Endothelial cell of umbilical vein (primary cell): ENCODE measurements around the gene IMPA2. TPM values are rescaled to one million over a fixed set of nuclear protein-coding genes. Genes with fewer than 3 reads are reported as not detected.

Experiments used
- BruUV-seq: library from RNA; stranded (reverse); fragments of 400-500 nt; replicated peaks from 2 replicates; lab custom pipeline; 2021; lab: Mats Ljungman, UMichigan
- CTCF ChIA-PET: fragments of 300-600, 350-600 bp; sonication (Branson Sonifier 250); formaldehyde crosslinking; loops from one replicate; lab custom pipeline; 2021; ENCODE audit warnings: antibody characterized with exemption, inconsistent platforms; lab: Charles Lee
- POLR2A ChIA-PET: fragments of 300-600, 350-600 bp; sonication (Branson Sonifier 250); formaldehyde crosslinking; loops from one replicate; lab custom pipeline; 2021; ENCODE audit warnings: antibody characterized with exemption, inconsistent platforms; lab: Charles Lee
- DNase-seq: peaks from one replicate; pipeline ENCODE4 v3.0.0-alpha.2; 2011; ENCODE audit warnings: low read depth, low spot score
- FAIRE-seq: peaks from 2 replicates; lab custom pipeline; 2011; peaks lifted over from hg19 to GRCh38; lab: Jason Lieb, UNC
- H2AFZ ChIP-seq: 2 replicates; pipeline ENCODE4 v1.6.0; 2012; ENCODE audit warnings: low read depth, low read length, control low read depth, inconsistent platforms
- H3K27ac ChIP-seq: 2 replicates; pipeline ENCODE4 v1.5.1; 2011; ENCODE audit warnings: low read depth, mild to moderate bottlenecking, control low read depth, low read length, moderate library complexity; ENCODE audit not compliant: insufficient read depth
- H3K27me3 ChIP-seq, 2 experiments: 2 replicates each; pipeline versions ENCODE4 v1.6.0 to v1.6.1; 2011; ENCODE audit warnings: low read length in 2 of 2, mixed read lengths in 1 of 2; ENCODE audit not compliant: control insufficient read depth in 2 of 2, insufficient read depth in 2 of 2
- H3K36me3 ChIP-seq, 2 experiments: 2 replicates in 1 of 2; 3 replicates in 1 of 2; pipeline ENCODE4 v1.5.1; 2011; ENCODE audit warnings: low read length in 2 of 2, mild to moderate bottlenecking in 1 of 2, moderate library complexity in 1 of 2; ENCODE audit not compliant: control insufficient read depth in 2 of 2, insufficient read depth in 2 of 2; ENCODE audit errors: extremely low read depth in 1 of 2
- H3K4me1 ChIP-seq: 3 replicates; pipeline ENCODE4 v1.5.1; 2011; ENCODE audit warnings: mild to moderate bottlenecking, low read length; ENCODE audit not compliant: control insufficient read depth, insufficient read depth; ENCODE audit errors: extremely low read depth
- H3K4me2 ChIP-seq: 2 replicates; pipeline ENCODE4 v1.6.1; 2011; ENCODE audit warnings: low read length, control low read depth, mixed read lengths; ENCODE audit not compliant: insufficient read depth
- H3K4me3 ChIP-seq, 3 experiments: fragments of 200-600 bp in 1 of 3; sonication (generic), shearing (Covaris generic) in 1 of 3; replicated peaks in 1 of 3; 2 replicates each; pipeline ENCODE4 v1.5.1; 2011 to 2016; ENCODE audit warnings: control low read depth in 3 of 3, low read length in 3 of 3, mild to moderate bottlenecking in 2 of 3, inconsistent platforms in 1 of 3, low read depth in 1 of 3, moderate library complexity in 1 of 3; ENCODE audit not compliant: insufficient read depth in 1 of 3
- H3K79me2 ChIP-seq: 2 replicates; pipeline ENCODE4 v1.6.0; 2012; ENCODE audit warnings: low read length, inconsistent platforms; ENCODE audit not compliant: control insufficient read depth, insufficient read depth
- H3K9ac ChIP-seq: replicated peaks from 2 replicates; pipeline ENCODE3; 2011; ENCODE audit warnings: low read length, control low read depth; ENCODE audit not compliant: insufficient read depth; ENCODE audit errors: extremely low read depth
- H3K9me1 ChIP-seq: replicated peaks from 3 replicates; pipeline ENCODE4 v1.6.0; 2011; ENCODE audit warnings: mild to moderate bottlenecking, low read length; ENCODE audit not compliant: control insufficient read depth, insufficient read depth; ENCODE audit errors: extremely low read depth
- H3K9me3 ChIP-seq: replicated peaks from 2 replicates; pipeline ENCODE4 v1.5.1; 2012; ENCODE audit warnings: low read length, inconsistent platforms; ENCODE audit not compliant: control insufficient read depth, insufficient read depth
- H4K20me1 ChIP-seq: replicated peaks from 2 replicates; pipeline ENCODE3; 2011; ENCODE audit warnings: mild to moderate bottlenecking, low read length; ENCODE audit not compliant: control insufficient read depth, insufficient read depth; ENCODE audit errors: extremely low read depth
- EZH2 ChIP-seq: IDR thresholded peaks from 2 replicates; pipeline ENCODE4 v1.6.1; 2012; ENCODE audit warnings: borderline replicate concordance, low read depth, mild to moderate bottlenecking, moderate library complexity, low read length, inconsistent platforms; ENCODE audit not compliant: severe bottlenecking
- FOS ChIP-seq: IDR thresholded peaks from 2 replicates; pipeline ENCODE4 v1.6.1; 2011; ENCODE audit warnings: mild to moderate bottlenecking, low read length, moderate library complexity, borderline replicate concordance; ENCODE audit not compliant: insufficient read depth
- GATA2 ChIP-seq: IDR thresholded peaks from 2 replicates; pipeline ENCODE4 v1.7.0; 2011; ENCODE audit warnings: low read depth, mild to moderate bottlenecking, moderate library complexity, mixed read lengths, low read length; ENCODE audit not compliant: insufficient read length, insufficient read depth
- JUN ChIP-seq: IDR thresholded peaks from 2 replicates; pipeline ENCODE4 v1.6.1; 2011; ENCODE audit warnings: borderline replicate concordance, low read depth; ENCODE audit not compliant: insufficient read length, insufficient read depth
- MYC ChIP-seq: IDR thresholded peaks from one replicate; pipeline ENCODE4 v1.6.1; 2011; ENCODE audit warnings: mild to moderate bottlenecking, low read depth, low read length
- POLR2A ChIP-seq: IDR thresholded peaks from 2 replicates; pipeline ENCODE4 v1.6.1; 2012; ENCODE audit warnings: low read depth, mild to moderate bottlenecking, control low read depth, low read length
- POLR2AphosphoS5 ChIP-seq: IDR thresholded peaks from 2 replicates; pipeline ENCODE4 v1.6.1; 2012; ENCODE audit warnings: low read depth, mild to moderate bottlenecking, control low read depth, low read length, moderate library complexity; ENCODE audit not compliant: insufficient read depth
- dilution Hi-C: fragments of 300-500 bp; cut with MboI; formaldehyde crosslinking; loops from one replicate; pipeline ENCODE4 v1.15.0; 2019; ENCODE audit warnings: low sequenced_read_pairs; ENCODE audit not compliant: extremely low pct_ligation_motif_present
- intact Hi-C: fragments of 100-400 bp; cut with micrococcal nuclease; formaldehyde crosslinking; loops from one replicate; pipeline ENCODE4 v1.10.0; 2022
- polyA plus RNA-seq, 4 experiments: library from polyadenylated mRNA; depleted of rRNA in 3 of 4; stranded (reverse) in 3 of 4; unstranded in 1 of 4; fragments of >200 nt; gene quantifications; 2 replicates each; pipeline versions ENCODE4 v1.2.1 to v1.2.3, GENCODE V29; 2011 to 2012; ENCODE audit warnings: missing spikeins in 1 of 4
- total RNA-seq: library from RNA; stranded (reverse); gene quantifications from 2 replicates; pipeline ENCODE4 v1.2.3, GENCODE V29; 2021
- TF ChIP-seq, protein P1 (sequence below), 2 donors: IDR thresholded peaks; 1 replicate in 1 of 2; 2 replicates in 1 of 2; pipeline ENCODE4 v1.5.1; 2011; ENCODE audit warnings: low read length in 2 of 2, mild to moderate bottlenecking in 2 of 2, moderate library complexity in 2 of 2, control low read depth in 1 of 2, inconsistent platforms in 1 of 2, low read depth in 1 of 2; ENCODE audit not compliant: insufficient read depth in 1 of 2; ENCODE audit errors: extremely low read depth in 1 of 2
- TF ChIP-seq, protein P2 (sequence below): IDR thresholded peaks from 2 replicates; pipeline ENCODE4 v1.6.1; 2011; ENCODE audit not compliant: insufficient read depth, insufficient read length

IMPA2 gene
- total and polyA plus RNA-seq, 2 donors (not counting 3 experiments of a cell fraction or from before 2014, with no cell fraction given), result 6.1 to 8.0 TPM

DNA sequence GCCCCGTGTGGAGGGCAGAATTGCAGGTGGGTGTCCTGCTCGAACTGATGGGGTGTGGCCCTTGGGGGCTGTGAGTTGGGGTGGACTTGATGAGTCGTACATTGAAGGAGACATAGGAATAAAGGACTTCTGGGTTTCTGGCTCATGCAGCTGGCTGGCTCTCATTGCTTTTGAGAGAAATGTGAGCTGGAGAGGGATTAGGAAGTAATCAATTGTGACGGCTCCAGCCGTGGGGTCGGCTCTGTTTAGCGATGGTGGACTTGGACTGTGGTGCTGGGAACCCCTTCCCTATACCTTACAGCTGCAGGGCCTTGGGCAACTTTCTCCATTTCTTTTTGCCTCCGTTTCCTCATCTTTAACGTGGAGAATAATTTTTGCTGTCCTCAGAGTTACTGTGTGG is 9.2 kb downstream of the IMPA2 start:
- no peaks in the 10 kb centered on the region for H3K36me3 ChIP-seq
- H3K27me3 ChIP-seq, result no peaks in the 10 kb centered on the region
- ChIA-PET CTCF (interaction anchor here (0.9 to 10.9 kb wide), 2 partner anchors 10 to 54 kb away, joined by 4 to 717 read pairs; partner anchors contain the start of gene IMPA2), POLR2A (no interaction called here)
- no peak overlapping the region for H3K4me2 ChIP-seq
- no peaks in the 10 kb centered on the region for H4K20me1 ChIP-seq
- intact Hi-C loops (no loop called here), dilution Hi-C loops (no loop called here)
- FAIRE-seq (no peak), DNase-seq (no peak)
- no peak overlapping the region for H3K4me3 ChIP-seq
- no peak overlapping the region for H3K9ac ChIP-seq
- no TSS peak for BruUV-seq
- H2AFZ ChIP-seq, result no peak overlapping the region
- H3K79me2 ChIP-seq, result no peaks in the 10 kb centered on the region
- H3K9me3 ChIP-seq, result no peaks in the 10 kb centered on the region
- no peaks in the 10 kb centered on the region for H3K9me1 ChIP-seq
- TF ChIP-seq POLR2AphosphoS5 (no peak), JUN (no peak), FOS (no peak), EZH2 (no peak), MYC (no peak), POLR2A (no peak), GATA2 (no peak)
- TF ChIP-seq, protein P1, sequence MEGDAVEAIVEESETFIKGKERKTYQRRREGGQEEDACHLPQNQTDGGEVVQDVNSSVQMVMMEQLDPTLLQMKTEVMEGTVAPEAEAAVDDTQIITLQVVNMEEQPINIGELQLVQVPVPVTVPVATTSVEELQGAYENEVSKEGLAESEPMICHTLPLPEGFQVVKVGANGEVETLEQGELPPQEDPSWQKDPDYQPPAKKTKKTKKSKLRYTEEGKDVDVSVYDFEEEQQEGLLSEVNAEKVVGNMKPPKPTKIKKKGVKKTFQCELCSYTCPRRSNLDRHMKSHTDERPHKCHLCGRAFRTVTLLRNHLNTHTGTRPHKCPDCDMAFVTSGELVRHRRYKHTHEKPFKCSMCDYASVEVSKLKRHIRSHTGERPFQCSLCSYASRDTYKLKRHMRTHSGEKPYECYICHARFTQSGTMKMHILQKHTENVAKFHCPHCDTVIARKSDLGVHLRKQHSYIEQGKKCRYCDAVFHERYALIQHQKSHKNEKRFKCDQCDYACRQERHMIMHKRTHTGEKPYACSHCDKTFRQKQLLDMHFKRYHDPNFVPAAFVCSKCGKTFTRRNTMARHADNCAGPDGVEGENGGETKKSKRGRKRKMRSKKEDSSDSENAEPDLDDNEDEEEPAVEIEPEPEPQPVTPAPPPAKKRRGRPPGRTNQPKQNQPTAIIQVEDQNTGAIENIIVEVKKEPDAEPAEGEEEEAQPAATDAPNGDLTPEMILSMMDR (IDR thresholded peaks at IDR 0.05; ENCODE audit: extremely low read depth in 1 of 2, insufficient read depth in 1 of 2, low read depth in 1 of 2, low read length in 2 of 2), result no peak
- TF ChIP-seq, protein P2, sequence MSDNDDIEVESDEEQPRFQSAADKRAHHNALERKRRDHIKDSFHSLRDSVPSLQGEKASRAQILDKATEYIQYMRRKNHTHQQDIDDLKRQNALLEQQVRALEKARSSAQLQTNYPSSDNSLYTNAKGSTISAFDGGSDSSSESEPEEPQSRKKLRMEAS, result no peak
- H3K4me1 ChIP-seq, result no peaks in the 10 kb centered on the region
- no peak overlapping the region for H3K27ac ChIP-seq
